ENCODE measurements around the gene CHRM1. TPM values are rescaled to one million over a fixed set of nuclear protein-coding genes. Genes with fewer than 3 reads are reported as not detected.
A peak's percentile ranks its signal among the peaks of the same experiment; 100 is the strongest.

CHRM1 gene, protein sequence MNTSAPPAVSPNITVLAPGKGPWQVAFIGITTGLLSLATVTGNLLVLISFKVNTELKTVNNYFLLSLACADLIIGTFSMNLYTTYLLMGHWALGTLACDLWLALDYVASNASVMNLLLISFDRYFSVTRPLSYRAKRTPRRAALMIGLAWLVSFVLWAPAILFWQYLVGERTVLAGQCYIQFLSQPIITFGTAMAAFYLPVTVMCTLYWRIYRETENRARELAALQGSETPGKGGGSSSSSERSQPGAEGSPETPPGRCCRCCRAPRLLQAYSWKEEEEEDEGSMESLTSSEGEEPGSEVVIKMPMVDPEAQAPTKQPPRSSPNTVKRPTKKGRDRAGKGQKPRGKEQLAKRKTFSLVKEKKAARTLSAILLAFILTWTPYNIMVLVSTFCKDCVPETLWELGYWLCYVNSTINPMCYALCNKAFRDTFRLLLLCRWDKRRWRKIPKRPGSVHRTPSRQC
- polyA plus RNA-seq (2013, experiment 1 of 2) = not detected
- 0.01 TPM for polyA plus RNA-seq (2013, experiment 2 of 2)

DNA sequence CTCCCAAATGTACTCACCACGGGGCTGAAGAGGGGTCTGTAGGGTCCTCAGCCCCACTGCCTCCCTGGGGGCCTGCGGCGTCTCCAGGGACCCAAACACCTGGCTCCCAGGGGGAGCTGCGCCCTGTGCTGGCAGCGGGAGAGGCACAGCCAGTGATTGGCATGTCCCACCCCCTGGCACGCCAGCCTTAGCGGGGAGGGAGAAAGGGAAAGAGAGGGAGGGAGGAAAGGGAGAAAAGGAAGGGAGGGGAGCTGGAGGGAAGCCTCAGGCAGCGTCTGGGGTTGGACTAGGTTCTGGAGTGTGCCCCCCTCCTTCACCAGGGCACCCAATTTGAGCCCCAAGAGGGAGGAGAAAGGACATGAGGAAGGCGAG is at the start of gene CHRM1:
Gene CHRM1, minus strand, starts transcription at position 163 of the 372 bp plus-strand sequence. CDS start 10,263 bp downstream, outside the sequence.
- Histone ChIP-seq H2BK120ac (ENCODE audit: low read depth, low read length) (no peak within 1 kb of the TSS), H3K27ac (ENCODE audit: low read depth, low read length) (no peak within 1 kb of the TSS)
- WGBS (ENCODE audit: extremely low coverage, insufficient coverage, low lambda C conversion rate) = no CpG with 5 or more reads among the region's 9 CpGs

DNA sequence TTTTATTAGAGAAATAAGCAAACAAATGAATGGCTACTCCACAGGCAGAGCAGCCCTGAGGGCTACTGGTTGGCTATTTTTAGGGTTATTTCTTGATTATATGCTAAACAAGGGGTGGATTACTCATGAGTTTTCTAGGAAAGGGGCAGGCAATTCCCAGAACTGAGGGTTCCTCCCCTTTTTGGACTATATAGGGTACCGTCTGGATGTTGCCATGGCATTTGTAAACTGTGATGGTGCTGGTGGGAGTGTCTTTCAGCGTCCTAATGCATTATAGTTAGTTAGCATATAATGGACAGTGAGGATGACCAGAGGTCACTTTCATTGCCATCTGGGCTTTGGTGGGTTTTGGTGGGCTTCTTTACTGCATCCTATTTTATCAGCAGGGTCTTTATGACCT is 44.4 kb upstream of the CHRM1 start:
- Histone ChIP-seq H3K27me3 (ENCODE audit: insufficient read depth, low read length, poor library complexity) (no peaks in the 10 kb centered on the region), H3K9ac (ENCODE audit: low read length) (no peak overlapping the region), H3K4me1 (ENCODE audit: control insufficient read depth, low read depth, low read length) (no peaks in the 10 kb centered on the region), H3K79me1 (ENCODE audit: low read length) (no peaks in the 10 kb centered on the region), H3K79me2 (ENCODE audit: control insufficient read depth, insufficient read depth, low read length) (no peaks in the 10 kb centered on the region), H2BK120ac (ENCODE audit: low read depth, low read length) (no peak overlapping the region), H2BK15ac (replicated peaks; ENCODE audit: low read depth) (no peak overlapping the region), H3K56ac (ENCODE audit: low read length) (no peak overlapping the region), H3K23ac (ENCODE audit: low read length) (no peak overlapping the region), H3K4me3 (ENCODE audit: low read length) (no peak overlapping the region), H3K36me3 (ENCODE audit: control insufficient read depth, insufficient read depth, low read length) (no peaks in the 10 kb centered on the region), H3K18ac (ENCODE audit: low read length) (no peak overlapping the region), H3K4me2 (ENCODE audit: low read length) (no peak overlapping the region), H2BK5ac (ENCODE audit: low read length) (no peak overlapping the region), H4K5ac (ENCODE audit: low read length) (no peak overlapping the region), H4K8ac (ENCODE audit: low read depth, low read length) (no peak overlapping the region), H3K4ac (ENCODE audit: low read depth, low read length) (no peak overlapping the region), H3K27ac (ENCODE audit: low read depth, low read length) (no peak overlapping the region), H2AK5ac (ENCODE audit: low read length) (no peak overlapping the region)
- no CpG with 5 or more reads among the region's 2 CpGs for WGBS (ENCODE audit: extremely low coverage, insufficient coverage, low lambda C conversion rate)
- no peak for DNase-seq

More for the DNA sequence above, at the start of gene CHRM1:
- no peak within 1 kb of the TSS for H3K23ac ChIP-seq (ENCODE audit: low read length)
- no peak within 1 kb of the TSS for H2BK5ac ChIP-seq (ENCODE audit: low read length)
- no peak within 1 kb of the TSS for H4K5ac ChIP-seq (ENCODE audit: low read length)
- H3K79me2 ChIP-seq (ENCODE audit: control insufficient read depth, insufficient read depth, low read length) = no peaks in the 10 kb centered on the region
- H2AK5ac ChIP-seq (ENCODE audit: low read length) = no peak within 1 kb of the TSS
- H3K9ac ChIP-seq (ENCODE audit: low read length) = no peak within 1 kb of the TSS
- peaks cover 2% of the 10 kb centered on the region for H3K4me1 ChIP-seq (ENCODE audit: control insufficient read depth, low read depth, low read length)
- H3K4me3 ChIP-seq (ENCODE audit: low read length) = no peak within 1 kb of the TSS
- no peak within 1 kb of the TSS for H3K4ac ChIP-seq (ENCODE audit: low read depth, low read length)
- no peak within 1 kb of the TSS for H4K8ac ChIP-seq (ENCODE audit: low read depth, low read length)
- H2BK15ac ChIP-seq (replicated peaks; ENCODE audit: low read depth) = no peak within 1 kb of the TSS
- H3K27me3 ChIP-seq (ENCODE audit: insufficient read depth, low read length, poor library complexity) = peaks cover 14% of the 10 kb centered on the region
- DNase-seq = no peak
- H3K36me3 ChIP-seq (ENCODE audit: control insufficient read depth, insufficient read depth, low read length) = no peaks in the 10 kb centered on the region
- H3K4me2 ChIP-seq (ENCODE audit: low read length) = no peak within 1 kb of the TSS
- no peak within 1 kb of the TSS for H3K18ac ChIP-seq (ENCODE audit: low read length)
- H3K79me1 ChIP-seq (ENCODE audit: low read length) = no peaks in the 10 kb centered on the region
- peak within 1 kb of the TSS; percentile 6 for H3K56ac ChIP-seq (ENCODE audit: low read length)

DNA sequence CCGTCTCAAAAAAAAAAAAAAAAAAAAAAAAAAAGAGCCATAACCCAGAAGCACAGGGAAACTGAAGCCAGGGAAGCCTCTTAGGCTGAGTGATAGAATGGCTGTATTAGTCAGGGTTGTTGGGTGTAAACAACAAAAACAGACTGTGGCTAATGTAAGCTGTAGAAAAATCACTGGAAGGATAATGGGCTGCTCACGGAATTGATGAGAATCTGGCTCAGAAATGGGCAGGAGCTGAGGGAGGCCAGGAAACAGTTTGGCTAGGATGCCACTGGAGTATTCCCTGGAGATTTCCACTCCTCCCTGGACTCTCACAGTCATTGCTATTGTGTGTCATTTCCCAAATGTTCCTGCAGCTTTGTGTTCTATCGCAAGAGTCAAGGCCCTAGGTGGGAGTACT is 41.2 kb upstream of the CHRM1 start:
- no peaks in the 10 kb centered on the region for H3K36me3 ChIP-seq (ENCODE audit: control insufficient read depth, insufficient read depth, low read length)
- no peaks in the 10 kb centered on the region for H3K79me1 ChIP-seq (ENCODE audit: low read length)
- no peak overlapping the region for H4K5ac ChIP-seq (ENCODE audit: low read length)
- H3K56ac ChIP-seq (ENCODE audit: low read length) = no peak overlapping the region
- H3K9ac ChIP-seq (ENCODE audit: low read length) = no peak overlapping the region
- no peaks in the 10 kb centered on the region for H3K27me3 ChIP-seq (ENCODE audit: insufficient read depth, low read length, poor library complexity)
- H2BK15ac ChIP-seq (replicated peaks; ENCODE audit: low read depth) = no peak overlapping the region
- no peak overlapping the region for H3K4me3 ChIP-seq (ENCODE audit: low read length)
- no peak overlapping the region for H3K18ac ChIP-seq (ENCODE audit: low read length)
- no peak overlapping the region for H3K4me2 ChIP-seq (ENCODE audit: low read length)
- H2BK120ac ChIP-seq (ENCODE audit: low read depth, low read length) = no peak overlapping the region
- DNase-seq = no peak
- no peak overlapping the region for H3K4ac ChIP-seq (ENCODE audit: low read depth, low read length)
- no peaks in the 10 kb centered on the region for H3K79me2 ChIP-seq (ENCODE audit: control insufficient read depth, insufficient read depth, low read length)
- H3K27ac ChIP-seq (ENCODE audit: low read depth, low read length) = no peak overlapping the region
- H4K8ac ChIP-seq (ENCODE audit: low read depth, low read length) = no peak overlapping the region
- no peaks in the 10 kb centered on the region for H3K4me1 ChIP-seq (ENCODE audit: control insufficient read depth, low read depth, low read length)
- H3K23ac ChIP-seq (ENCODE audit: low read length) = no peak overlapping the region
- no peak overlapping the region for H2BK5ac ChIP-seq (ENCODE audit: low read length)
- no peak overlapping the region for H2AK5ac ChIP-seq (ENCODE audit: low read length)
- no CpG with 5 or more reads among the region's 3 CpGs for WGBS (ENCODE audit: extremely low coverage, insufficient coverage, low lambda C conversion rate)

DNA sequence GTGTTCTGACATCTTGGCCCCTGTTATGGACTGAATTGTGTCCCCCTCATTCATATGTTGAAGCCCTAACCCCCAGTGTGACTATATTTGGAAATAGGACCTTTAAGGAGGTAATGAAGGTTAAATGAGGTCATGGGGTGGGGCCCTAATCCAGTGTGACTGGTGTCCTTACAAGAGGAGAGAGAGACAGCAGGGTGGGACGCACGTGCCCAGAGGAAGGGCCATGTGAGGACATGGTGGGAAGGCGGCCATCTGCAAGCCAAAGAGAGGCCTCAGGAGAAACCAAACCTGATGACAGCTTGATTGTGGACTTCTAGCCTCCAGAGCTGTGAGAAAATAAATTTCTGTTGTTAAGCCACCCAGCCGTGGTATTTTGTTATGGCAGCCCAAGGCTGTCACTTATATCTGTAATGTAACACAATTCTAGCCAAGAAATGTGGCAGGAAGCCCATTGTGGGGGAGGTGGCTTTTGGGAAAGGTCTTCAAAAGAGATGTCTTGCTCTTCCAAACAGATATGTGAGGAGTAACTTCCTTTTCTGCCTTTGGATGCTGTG is 39.9 kb upstream of the CHRM1 start:
- Histone ChIP-seq H3K23ac (ENCODE audit: low read length) (no peak overlapping the region), H3K27ac (ENCODE audit: low read depth, low read length) (no peak overlapping the region), H3K79me2 (ENCODE audit: control insufficient read depth, insufficient read depth, low read length) (no peaks in the 10 kb centered on the region), H2BK15ac (replicated peaks; ENCODE audit: low read depth) (no peak overlapping the region), H3K79me1 (ENCODE audit: low read length) (no peaks in the 10 kb centered on the region), H3K4me3 (ENCODE audit: low read length) (no peak overlapping the region), H3K18ac (ENCODE audit: low read length) (no peak overlapping the region), H3K4me2 (ENCODE audit: low read length) (no peak overlapping the region), H4K5ac (ENCODE audit: low read length) (no peak overlapping the region), H2BK120ac (ENCODE audit: low read depth, low read length) (no peak overlapping the region), H3K9ac (ENCODE audit: low read length) (no peak overlapping the region), H3K36me3 (ENCODE audit: control insufficient read depth, insufficient read depth, low read length) (no peaks in the 10 kb centered on the region), H4K8ac (ENCODE audit: low read depth, low read length) (no peak overlapping the region), H3K56ac (ENCODE audit: low read length) (no peak overlapping the region), H2AK5ac (ENCODE audit: low read length) (no peak overlapping the region), H3K27me3 (ENCODE audit: insufficient read depth, low read length, poor library complexity) (no peaks in the 10 kb centered on the region), H3K4me1 (ENCODE audit: control insufficient read depth, low read depth, low read length) (no peaks in the 10 kb centered on the region), H3K4ac (ENCODE audit: low read depth, low read length) (no peak overlapping the region), H2BK5ac (ENCODE audit: low read length) (no peak overlapping the region)
- WGBS (ENCODE audit: extremely low coverage, insufficient coverage, low lambda C conversion rate) = no CpG with 5 or more reads among the region's 4 CpGs
- DNase-seq = no peak

DNA sequence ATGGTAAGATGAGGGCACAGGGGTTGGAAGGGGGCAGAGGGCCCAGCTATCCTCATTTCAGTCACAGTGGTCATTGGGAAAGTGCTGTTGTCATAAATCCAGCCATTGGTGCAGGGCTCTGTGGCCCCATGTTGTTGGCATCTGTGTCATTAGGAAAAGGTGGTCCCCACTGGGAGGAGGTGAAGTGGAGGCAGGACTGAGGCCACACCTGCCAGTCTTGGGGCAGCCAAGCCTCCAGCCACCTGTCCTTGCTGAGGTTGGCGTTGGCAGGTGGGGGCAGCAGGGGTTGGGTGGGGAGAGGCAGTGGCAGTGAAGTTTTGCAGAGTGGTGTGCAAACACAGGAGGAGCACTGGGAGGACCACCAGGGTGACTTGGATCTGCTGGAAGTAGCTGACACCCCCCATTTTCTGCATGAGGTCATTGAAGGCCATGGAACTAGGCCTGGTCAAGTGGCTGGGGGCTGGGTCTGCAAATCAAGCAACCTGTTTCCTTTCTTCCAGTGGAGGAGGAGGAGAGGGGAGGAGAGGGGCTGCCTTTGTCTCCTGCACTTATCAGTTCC is 38.3 kb upstream of the CHRM1 start:
- no peaks in the 10 kb centered on the region for H3K79me1 ChIP-seq (ENCODE audit: low read length)
- no peak overlapping the region for H2BK120ac ChIP-seq (ENCODE audit: low read depth, low read length)
- H3K4me2 ChIP-seq (ENCODE audit: low read length) = no peak overlapping the region
- no peak for DNase-seq
- no peak overlapping the region for H3K56ac ChIP-seq (ENCODE audit: low read length)
- H2AK5ac ChIP-seq (ENCODE audit: low read length) = no peak overlapping the region
- no peak overlapping the region for H2BK5ac ChIP-seq (ENCODE audit: low read length)
- no peaks in the 10 kb centered on the region for H3K27me3 ChIP-seq (ENCODE audit: insufficient read depth, low read length, poor library complexity)
- WGBS (ENCODE audit: extremely low coverage, insufficient coverage, low lambda C conversion rate) = no CpG with 5 or more reads among the region's 1 CpG
- H4K8ac ChIP-seq (ENCODE audit: low read depth, low read length) = no peak overlapping the region
- no peak overlapping the region for H3K23ac ChIP-seq (ENCODE audit: low read length)
- no peak overlapping the region for H3K27ac ChIP-seq (ENCODE audit: low read depth, low read length)
- no peak overlapping the region for H2BK15ac ChIP-seq (replicated peaks; ENCODE audit: low read depth)
- no peak overlapping the region for H3K9ac ChIP-seq (ENCODE audit: low read length)
- no peaks in the 10 kb centered on the region for H3K4me1 ChIP-seq (ENCODE audit: control insufficient read depth, low read depth, low read length)
- no peak overlapping the region for H3K4ac ChIP-seq (ENCODE audit: low read depth, low read length)
- no peak overlapping the region for H4K5ac ChIP-seq (ENCODE audit: low read length)
- H3K36me3 ChIP-seq (ENCODE audit: control insufficient read depth, insufficient read depth, low read length) = no peaks in the 10 kb centered on the region
- no peaks in the 10 kb centered on the region for H3K79me2 ChIP-seq (ENCODE audit: control insufficient read depth, insufficient read depth, low read length)
- no peak overlapping the region for H3K4me3 ChIP-seq (ENCODE audit: low read length)
- H3K18ac ChIP-seq (ENCODE audit: low read length) = no peak overlapping the region
